GM19351 (cell line): ENCODE measurements around the gene GPR63.

ENCODE experiments used
- ATAC-seq: cut with Tn5 transposase; IDR thresholded peaks from one replicate; pipeline ENCODE4 v1.9.1; 2021; ENCODE audit warnings: mild to moderate bottlenecking, moderate library complexity; ENCODE audit not compliant: unreplicated experiment

Gene GPR63

DNA sequence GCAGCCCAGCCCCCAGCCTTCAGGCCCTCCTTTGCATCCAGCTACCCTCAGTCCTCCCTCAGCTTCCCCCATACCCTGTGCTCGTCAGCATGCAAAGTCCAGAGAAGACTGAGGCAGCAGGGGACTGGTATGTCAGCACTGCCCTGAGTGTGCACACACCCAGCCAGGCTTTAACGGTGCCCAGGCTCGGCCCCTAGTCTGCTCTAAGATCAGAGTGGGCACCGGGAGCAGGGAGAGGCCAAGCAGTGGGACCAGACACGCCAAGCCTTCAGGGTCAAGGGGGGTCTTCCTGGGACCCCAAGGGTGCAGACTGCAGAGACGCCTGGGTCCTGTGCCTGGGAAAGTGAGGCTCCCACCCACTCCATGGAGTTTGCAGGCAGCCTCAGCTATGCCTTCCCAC, 74.7 kb downstream of the GPR63 start:
- ATAC-seq = no peak

GRCh38 chr6:96761794-96762193, 75.5 kb downstream of the GPR63 start:
- no peak for ATAC-seq

- no peak for ATAC-seq
Measured at GRCh38 chr6:96760153-96760687, 77.1 kb downstream of the GPR63 start.

- ATAC-seq = no peak
Measured at GRCh38 chr6:96755096-96755495, 82.2 kb downstream of the GPR63 start.

- ATAC-seq = no peak
Measured at GRCh38 chr6:96749891-96750290, 87.4 kb downstream of the GPR63 start.
